Caco-2 (cell line): Measurements from ENCODE around the gene DHRS7C. TPM values are rescaled to one million over a fixed set of nuclear protein-coding genes. Genes with fewer than 3 reads are reported as not detected.

Experiments
- BruUV-seq: library from RNA; stranded (reverse); fragments of 400-500 nt; replicated peaks from 2 replicates; lab custom pipeline; 2021; lab: Mats Ljungman, UMichigan
- CTCF ChIA-PET: fragments of 300-600 bp; sonication (Branson Sonifier 250); formaldehyde crosslinking; loops from one replicate; lab custom pipeline; 2022; ENCODE audit warnings: antibody characterized with exemption; lab: Charles Lee
- POLR2A ChIA-PET: fragments of 300-600 bp; sonication (Branson Sonifier 250); formaldehyde crosslinking; loops from one replicate; lab custom pipeline; 2022; ENCODE audit warnings: antibody characterized with exemption; lab: Charles Lee
- DNase-seq, 2 experiments: peaks; one replicate each; pipeline versions ENCODE4 v3.0.0 to v3.0.0-alpha.2; 2020 to 2022
- H3K27me3 ChIP-seq: replicated peaks from 2 replicates; pipeline ENCODE4 v1.6.0; 2011; ENCODE audit warnings: low read length; ENCODE audit not compliant: control insufficient read depth, insufficient read depth
- H3K36me3 ChIP-seq: 2 replicates; pipeline ENCODE4 v1.5.1; 2011; ENCODE audit warnings: low read length; ENCODE audit not compliant: control insufficient read depth, insufficient read depth
- H3K4me1 ChIP-seq: fragments of 250-450 bp; sonication (Bioruptor Pico); 2 replicates; pipeline ENCODE4 v1.5.1; 2020; ENCODE audit warnings: mild to moderate bottlenecking
- H3K4me3 ChIP-seq: 2 replicates; pipeline ENCODE4 v1.5.1; 2011; ENCODE audit warnings: low read depth, mild to moderate bottlenecking, control low read depth, low read length
- H3K9me3 ChIP-seq: fragments of 250-450 bp; sonication (Bioruptor Pico); 2 replicates; pipeline ENCODE4 v1.5.1; 2020; ENCODE audit warnings: mild to moderate bottlenecking, moderate library complexity
- H3K27ac Mint-ChIP-seq: one replicate; pipeline ENCODE4 v1.8.0; 2022; ENCODE audit warnings: mixed read lengths; ENCODE audit not compliant: unreplicated experiment
- H3K27me3 Mint-ChIP-seq: one replicate; pipeline ENCODE4 v1.8.0; 2022; ENCODE audit warnings: mixed read lengths; ENCODE audit not compliant: insufficient read depth, unreplicated experiment
- H3K36me3 Mint-ChIP-seq: one replicate; pipeline ENCODE4 v1.8.0; 2022; ENCODE audit warnings: mild to moderate bottlenecking, mixed read lengths; ENCODE audit not compliant: insufficient read depth, unreplicated experiment
- H3K4me1 Mint-ChIP-seq: one replicate; pipeline ENCODE4 v1.8.0; 2022; ENCODE audit warnings: low read depth, mixed read lengths; ENCODE audit not compliant: unreplicated experiment
- H3K4me3 Mint-ChIP-seq: one replicate; pipeline ENCODE4 v1.8.0; 2022; ENCODE audit warnings: mild to moderate bottlenecking, moderate library complexity, mixed read lengths; ENCODE audit not compliant: unreplicated experiment
- H3K9me3 Mint-ChIP-seq: one replicate; pipeline ENCODE4 v1.8.0; 2022; ENCODE audit warnings: mixed read lengths; ENCODE audit not compliant: unreplicated experiment
- intact Hi-C: fragments of 100-400 bp; cut with micrococcal nuclease; formaldehyde crosslinking; loops from one replicate; pipeline ENCODE4 v1.10.0; 2022; ENCODE audit not compliant: unreplicated experiment
- total RNA-seq: library from RNA; stranded (reverse); gene quantifications from 2 replicates; pipeline ENCODE4 v1.2.3, GENCODE V29; 2022
- TF ChIP-seq, protein P1 (sequence below), 2 experiments: fragments of 200-600 bp in 1 of 2; IDR thresholded peaks; 1 replicate in 1 of 2; 2 replicates in 1 of 2; pipeline versions ENCODE4 v1.5.1 to v1.8.0; 2011 to 2022; ENCODE audit warnings: antibody characterized with exemption in 1 of 2, control low read depth in 1 of 2, inconsistent platforms in 1 of 2, low read depth in 1 of 2, low read length in 1 of 2, mild to moderate bottlenecking in 1 of 2, moderate library complexity in 1 of 2; ENCODE audit not compliant: insufficient read depth in 1 of 2, severe bottlenecking in 1 of 2, unreplicated experiment in 1 of 2

DHRS7C gene
- total RNA-seq, 1 experiment from 2014 or later = not detected

DNA sequence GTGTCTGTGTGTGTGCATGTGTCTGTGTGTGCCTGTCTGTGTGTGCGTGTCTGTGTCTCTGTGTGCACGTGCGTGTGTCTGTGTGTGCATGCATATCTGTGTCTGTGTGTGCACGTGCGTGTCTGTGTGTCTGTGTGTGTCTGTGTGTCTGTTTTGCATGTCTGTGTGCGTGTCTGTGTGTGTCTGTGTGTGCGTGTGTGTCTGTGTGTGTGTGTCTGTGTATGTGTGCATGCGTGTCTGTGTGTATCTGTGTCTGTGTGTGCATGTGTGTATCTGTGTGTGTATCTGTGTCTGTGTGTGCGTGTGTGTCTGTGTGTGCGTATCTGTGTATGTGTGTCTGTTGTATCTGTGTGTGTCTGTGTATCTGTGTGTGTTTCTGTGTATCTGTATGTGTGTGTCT lies 25.1 kb upstream of the DHRS7C start:
- H3K27me3 ChIP-seq = no peaks in the 10 kb centered on the region
- no peaks in the 10 kb centered on the region for H3K9me3 ChIP-seq
- H3K4me3 Mint-ChIP-seq = no peak overlapping the region
- H3K9me3 Mint-ChIP-seq = no peaks in the 10 kb centered on the region
- intact Hi-C loops = no loop called here
- BruUV-seq = no TSS peak
- H3K4me1 ChIP-seq = 0 out of 2 replicates have a peak, but pooled peaks cover under 1% of the 10 kb centered on the region
- no peak for DNase-seq
- H3K4me1 Mint-ChIP-seq = peaks cover 6% of the 10 kb centered on the region
- no peak overlapping the region for H3K4me3 ChIP-seq
- no peaks in the 10 kb centered on the region for H3K36me3 ChIP-seq
- no peaks in the 10 kb centered on the region for H3K36me3 Mint-ChIP-seq
- H3K27ac Mint-ChIP-seq = no peak overlapping the region
- CTCF ChIA-PET = no interaction called here
- peaks cover 5% of the 10 kb centered on the region for H3K27me3 Mint-ChIP-seq
- POLR2A ChIA-PET = no interaction called here
- TF ChIP-seq, protein P1, sequence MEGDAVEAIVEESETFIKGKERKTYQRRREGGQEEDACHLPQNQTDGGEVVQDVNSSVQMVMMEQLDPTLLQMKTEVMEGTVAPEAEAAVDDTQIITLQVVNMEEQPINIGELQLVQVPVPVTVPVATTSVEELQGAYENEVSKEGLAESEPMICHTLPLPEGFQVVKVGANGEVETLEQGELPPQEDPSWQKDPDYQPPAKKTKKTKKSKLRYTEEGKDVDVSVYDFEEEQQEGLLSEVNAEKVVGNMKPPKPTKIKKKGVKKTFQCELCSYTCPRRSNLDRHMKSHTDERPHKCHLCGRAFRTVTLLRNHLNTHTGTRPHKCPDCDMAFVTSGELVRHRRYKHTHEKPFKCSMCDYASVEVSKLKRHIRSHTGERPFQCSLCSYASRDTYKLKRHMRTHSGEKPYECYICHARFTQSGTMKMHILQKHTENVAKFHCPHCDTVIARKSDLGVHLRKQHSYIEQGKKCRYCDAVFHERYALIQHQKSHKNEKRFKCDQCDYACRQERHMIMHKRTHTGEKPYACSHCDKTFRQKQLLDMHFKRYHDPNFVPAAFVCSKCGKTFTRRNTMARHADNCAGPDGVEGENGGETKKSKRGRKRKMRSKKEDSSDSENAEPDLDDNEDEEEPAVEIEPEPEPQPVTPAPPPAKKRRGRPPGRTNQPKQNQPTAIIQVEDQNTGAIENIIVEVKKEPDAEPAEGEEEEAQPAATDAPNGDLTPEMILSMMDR (IDR thresholded peaks at IDR 0.05; ENCODE audit: insufficient read depth in 1 of 2, low read depth in 1 of 2, low read length in 1 of 2, severe bottlenecking in 1 of 2, unreplicated experiment in 1 of 2) = no peak

DNA sequence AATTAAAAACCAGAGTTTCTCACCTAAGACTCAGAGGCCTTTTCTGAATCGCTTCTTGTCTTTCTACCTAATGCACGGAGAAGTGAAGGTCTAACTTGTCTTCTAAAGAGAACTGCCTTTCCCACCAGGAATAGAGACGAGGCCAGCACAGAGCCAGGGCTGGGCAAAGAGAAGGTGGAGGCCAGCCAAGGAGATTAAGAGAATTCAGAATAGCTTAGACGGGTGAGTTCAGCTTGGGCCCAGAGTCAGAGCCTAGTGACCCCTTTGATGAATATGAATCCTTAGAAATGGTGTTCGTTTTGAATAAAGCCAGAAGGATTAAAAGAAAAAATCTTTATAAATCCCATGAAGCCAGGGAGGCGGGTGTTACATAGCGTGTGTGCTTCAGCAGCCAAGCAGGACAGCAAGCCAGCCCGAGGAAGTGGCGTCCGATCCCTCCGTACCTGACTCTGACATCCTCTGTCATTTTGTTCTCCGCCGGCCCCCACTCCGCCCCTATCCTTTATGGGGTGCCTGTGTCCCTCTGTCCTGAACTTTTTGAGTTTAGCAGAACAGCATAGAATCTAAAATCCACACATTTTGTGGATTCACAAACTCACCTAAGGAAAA lies 23.0 kb upstream of the DHRS7C start:
- H3K4me1 ChIP-seq = 0 out of 2 replicates have a peak, but pooled peaks cover 4% of the 10 kb centered on the region
- intact Hi-C loops = no loop called here
- H3K27me3 ChIP-seq = no peaks in the 10 kb centered on the region
- Mint-ChIP-seq H3K4me3 (no peak overlapping the region), H3K36me3 (no peaks in the 10 kb centered on the region), H3K27ac (no peak overlapping the region), H3K9me3 (no peaks in the 10 kb centered on the region), H3K4me1 (peaks cover 6% of the 10 kb centered on the region), H3K27me3 (peaks cover 5% of the 10 kb centered on the region)
- no peak for DNase-seq
- no peaks in the 10 kb centered on the region for H3K9me3 ChIP-seq
- TF ChIP-seq, protein P1 (IDR thresholded peaks at IDR 0.05; ENCODE audit: insufficient read depth in 1 of 2, low read depth in 1 of 2, low read length in 1 of 2, severe bottlenecking in 1 of 2, unreplicated experiment in 1 of 2) = no peak
- ChIA-PET POLR2A (no interaction called here), CTCF (no interaction called here)
- H3K36me3 ChIP-seq = no peaks in the 10 kb centered on the region
- H3K4me3 ChIP-seq = no peak overlapping the region
- no TSS peak for BruUV-seq

DNA sequence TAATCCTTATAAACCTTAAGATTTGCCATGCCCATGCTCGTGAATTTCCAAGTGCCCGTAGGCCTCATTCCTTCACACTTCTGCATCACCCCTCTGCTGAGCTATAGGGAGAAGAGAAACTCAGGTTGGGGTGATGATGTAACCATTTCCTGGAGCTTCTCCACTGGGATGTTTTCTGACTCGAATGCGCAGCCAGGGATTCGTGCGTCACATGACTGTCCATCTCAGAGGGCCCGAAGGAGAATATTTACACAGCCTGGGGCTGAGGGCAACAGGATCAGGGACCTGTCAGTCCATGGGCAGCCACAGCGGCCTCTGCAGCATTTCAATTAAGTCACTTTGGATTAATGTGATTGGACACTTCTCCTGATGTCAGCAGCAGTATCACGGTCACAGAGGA lies 21.8 kb upstream of the DHRS7C start:
- Histone ChIP-seq H3K27me3 (no peaks in the 10 kb centered on the region), H3K9me3 (no peaks in the 10 kb centered on the region), H3K4me1 (0 out of 2 replicates have a peak, but pooled peaks cover 4% of the 10 kb centered on the region), H3K36me3 (no peaks in the 10 kb centered on the region), H3K4me3 (no peak overlapping the region)
- Mint-ChIP-seq H3K4me3 (no peak overlapping the region), H3K27me3 (no peaks in the 10 kb centered on the region), H3K9me3 (no peaks in the 10 kb centered on the region), H3K36me3 (no peaks in the 10 kb centered on the region), H3K4me1 (peaks cover 6% of the 10 kb centered on the region), H3K27ac (no peak overlapping the region)
- no TSS peak for BruUV-seq
- TF ChIP-seq, protein P1 (IDR thresholded peaks at IDR 0.05; ENCODE audit: insufficient read depth in 1 of 2, low read depth in 1 of 2, low read length in 1 of 2, severe bottlenecking in 1 of 2, unreplicated experiment in 1 of 2) = no peak
- CTCF ChIA-PET = no interaction called here
- POLR2A ChIA-PET = no interaction called here
- intact Hi-C loops = no loop called here
- no peak for DNase-seq
